Activated T-cell treated with anti-CD3 and anti-CD28 coated beads for 4 hours (primary cell): Measurements from ENCODE around the gene FABP6.
"Not testable (repeated sequence)": the region's sequence is repeated elsewhere in the genome, so short reads cannot be mapped to it uniquely, and the experiment has no call there.

Experiments
- DNase-seq: peaks from one replicate; pipeline ENCODE4 v3.0.0-alpha.2; 2020

FABP6 gene

DNA sequence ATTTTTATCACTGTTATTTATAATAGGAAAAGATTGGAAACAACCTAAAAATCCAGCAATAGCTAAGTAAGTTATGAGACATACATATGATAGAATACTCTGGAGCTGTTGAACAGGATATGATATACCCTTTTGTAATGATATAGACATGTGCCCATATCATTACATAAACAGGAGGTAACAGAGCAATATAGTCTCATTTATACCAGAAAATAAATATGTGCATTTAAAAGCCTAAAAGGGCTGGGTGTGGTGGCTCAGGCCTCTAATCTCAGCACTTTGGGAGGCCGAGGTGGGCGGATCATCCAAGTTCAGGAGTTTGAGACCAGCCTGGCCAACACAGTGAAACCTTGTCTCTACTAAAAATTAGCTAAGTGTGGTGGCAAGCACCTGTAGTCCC lies 2.3 kb upstream of the FABP6 start:
- DNase-seq, result no peak

DNA sequence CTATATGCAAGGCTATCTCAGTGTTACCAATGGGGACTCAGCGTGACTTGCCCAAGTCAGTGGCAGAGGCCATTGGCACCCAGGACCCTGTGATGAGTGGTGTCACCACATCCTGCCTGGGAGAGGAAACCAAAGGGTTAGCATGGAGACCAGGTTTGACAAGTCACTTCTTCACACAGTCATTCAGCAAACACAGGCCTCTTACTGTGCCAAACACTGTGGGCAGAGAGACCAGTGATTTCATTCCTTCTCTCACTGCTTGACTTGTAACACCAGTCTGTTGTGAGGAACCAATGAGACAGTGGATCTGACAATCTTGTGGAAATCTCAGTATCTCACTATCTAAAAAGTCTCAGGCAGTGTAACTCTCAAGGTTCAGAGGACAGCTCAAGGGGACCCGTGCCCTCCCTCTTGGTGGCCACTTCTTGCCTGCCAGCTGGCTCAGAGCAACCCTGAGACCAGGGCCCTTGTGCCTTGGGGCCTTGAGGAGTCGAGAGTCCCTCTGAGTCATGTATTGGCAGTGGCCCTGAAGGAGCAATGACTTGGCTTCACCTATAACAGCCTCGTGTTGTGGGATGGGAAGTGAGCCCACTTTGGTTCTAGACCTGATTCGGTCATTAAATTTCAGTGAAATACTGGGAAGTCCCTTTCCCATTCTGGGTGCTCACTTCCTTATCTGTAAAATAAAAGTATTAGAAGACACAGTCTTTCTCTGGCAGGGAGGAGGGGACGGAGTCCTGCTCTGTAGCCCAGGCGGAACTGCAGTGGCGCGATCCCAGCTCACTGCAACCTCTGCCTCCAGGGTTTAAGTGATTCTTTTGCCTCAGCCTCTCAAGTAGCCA lies 1.6 kb downstream of the FABP6 start:
- DNase-seq, result no peak

DNA sequence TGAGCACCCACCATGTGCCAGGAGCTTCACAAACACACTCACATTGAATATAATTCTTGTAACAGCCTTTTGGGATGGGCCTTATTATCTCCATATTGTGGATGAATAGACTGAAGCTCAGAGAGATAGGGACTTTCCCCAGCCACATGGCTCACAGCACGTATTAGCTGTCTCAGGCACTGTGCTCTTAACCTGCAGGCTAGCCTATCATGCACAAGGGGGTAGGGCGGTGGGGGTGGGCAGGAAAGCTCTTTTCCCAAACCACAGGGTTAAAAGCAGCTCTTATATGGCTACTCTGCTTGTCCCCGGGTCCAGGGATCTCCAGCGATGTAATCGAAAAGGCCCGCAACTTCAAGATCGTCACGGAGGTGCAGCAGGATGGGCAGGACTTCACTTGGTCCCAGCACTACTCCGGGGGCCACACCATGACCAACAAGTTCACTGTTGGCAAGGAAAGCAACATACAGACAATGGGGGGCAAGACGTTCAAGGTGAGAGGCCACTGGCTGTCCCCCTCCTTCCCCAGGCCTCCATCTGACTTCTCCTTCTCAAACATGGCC lies 2.6 kb downstream of the FABP6 start:
- no peak for DNase-seq

DNA sequence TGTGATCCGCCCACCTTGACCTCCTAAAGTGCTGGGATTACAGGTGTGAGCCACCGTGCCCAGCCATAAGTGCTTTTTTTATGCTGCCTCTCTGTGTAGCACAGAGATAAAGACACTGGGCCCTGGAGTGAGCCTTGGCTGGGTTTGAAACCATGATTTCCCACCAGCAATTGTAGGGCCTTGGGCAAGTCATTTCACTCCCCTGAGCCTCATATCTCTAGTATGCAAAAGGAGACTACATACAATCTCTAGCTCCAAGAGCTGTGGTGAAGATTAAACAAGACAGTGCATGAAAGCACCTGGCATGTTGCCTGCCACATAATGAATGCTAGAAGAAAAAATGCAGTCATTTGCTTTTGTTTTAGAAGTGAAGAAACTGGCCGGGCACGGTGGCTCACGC lies 3.9 kb downstream of the FABP6 start:
- no peak for DNase-seq

DNA sequence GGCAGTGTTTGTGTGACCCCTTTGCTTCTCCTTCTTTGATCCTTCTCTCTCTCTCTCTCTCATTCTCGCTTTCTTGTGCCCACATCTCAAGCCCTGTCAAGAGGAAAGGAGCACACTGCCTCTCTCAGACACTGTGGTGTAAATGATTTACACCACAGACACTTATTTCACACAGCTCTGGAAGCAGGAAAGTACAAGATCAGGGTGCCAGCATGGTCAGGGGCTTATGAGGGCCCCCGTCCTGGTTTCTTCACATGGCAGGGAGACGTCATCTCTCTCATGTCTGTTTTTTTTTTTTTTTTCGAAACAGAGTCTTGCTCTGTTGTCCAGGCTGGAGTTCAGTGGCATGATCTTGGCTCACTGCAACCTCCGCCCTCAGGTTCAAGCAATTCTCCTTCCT lies 6.4 kb downstream of the FABP6 start:
- no peak for DNase-seq

DNA sequence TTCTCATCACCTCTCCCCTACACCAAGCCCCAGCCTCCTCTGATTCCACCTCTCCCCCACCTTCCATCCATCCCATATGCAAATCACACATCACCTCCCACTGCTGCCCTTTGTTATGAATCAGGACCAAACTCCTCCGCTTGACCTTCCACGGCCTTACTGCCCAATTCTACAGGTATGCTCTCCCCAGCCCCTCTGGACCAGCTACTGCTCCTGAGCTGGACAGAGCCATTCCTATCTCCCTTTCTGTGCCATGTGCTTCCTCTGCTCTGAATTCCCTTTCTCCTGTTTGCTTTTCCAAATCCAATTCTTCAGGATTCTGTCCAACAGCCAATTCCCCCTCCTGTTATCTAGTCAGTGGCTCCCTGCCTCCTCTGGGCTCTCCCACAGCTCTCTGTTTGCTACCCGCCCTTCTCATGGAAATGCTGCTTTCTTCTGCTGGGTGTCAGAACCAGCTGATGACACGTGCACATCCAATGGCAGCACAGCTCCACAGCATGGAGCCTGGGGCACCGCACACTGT lies 8.3 kb downstream of the FABP6 start:
- DNase-seq, result no peak

DNA sequence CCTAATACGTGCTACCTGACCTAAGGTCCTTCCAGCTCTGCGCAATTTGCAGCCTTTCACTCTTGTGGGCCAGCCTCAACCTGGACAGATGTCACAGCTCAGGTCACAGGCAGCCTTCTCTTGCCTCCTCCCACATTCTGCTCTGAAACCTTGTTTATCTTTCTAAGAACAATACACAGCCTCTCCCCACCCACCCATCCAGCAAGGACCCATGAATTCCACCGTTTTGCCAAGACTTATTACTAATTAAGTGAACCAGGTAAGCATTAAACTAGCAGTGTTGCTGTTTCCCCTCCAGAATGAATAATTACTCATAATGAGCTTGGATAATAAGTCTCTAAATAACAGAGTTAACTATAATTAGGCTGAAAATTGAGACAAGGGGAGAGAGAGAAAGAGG lies 11.0 kb downstream of the FABP6 start:
- no peak for DNase-seq

DNA sequence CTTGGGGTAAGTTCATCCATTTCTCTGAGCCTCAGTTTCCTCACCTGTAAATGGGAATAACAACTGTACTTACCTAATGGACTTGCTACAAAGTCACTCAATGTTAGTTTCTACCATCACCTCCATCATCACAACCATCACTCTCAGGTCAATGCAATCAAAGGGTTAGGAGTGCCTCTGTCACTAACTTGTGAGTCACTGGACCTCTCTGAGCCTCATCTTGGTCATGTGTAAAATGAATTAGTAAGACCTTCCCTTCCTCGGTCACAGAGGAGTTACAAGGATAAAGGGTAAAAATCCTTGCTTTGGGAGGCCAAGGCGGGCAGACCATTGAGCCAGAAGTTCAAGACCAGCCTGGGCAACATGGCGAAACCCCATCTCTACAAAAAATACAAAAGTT lies 12.8 kb downstream of the FABP6 start:
- no peak for DNase-seq

DNA sequence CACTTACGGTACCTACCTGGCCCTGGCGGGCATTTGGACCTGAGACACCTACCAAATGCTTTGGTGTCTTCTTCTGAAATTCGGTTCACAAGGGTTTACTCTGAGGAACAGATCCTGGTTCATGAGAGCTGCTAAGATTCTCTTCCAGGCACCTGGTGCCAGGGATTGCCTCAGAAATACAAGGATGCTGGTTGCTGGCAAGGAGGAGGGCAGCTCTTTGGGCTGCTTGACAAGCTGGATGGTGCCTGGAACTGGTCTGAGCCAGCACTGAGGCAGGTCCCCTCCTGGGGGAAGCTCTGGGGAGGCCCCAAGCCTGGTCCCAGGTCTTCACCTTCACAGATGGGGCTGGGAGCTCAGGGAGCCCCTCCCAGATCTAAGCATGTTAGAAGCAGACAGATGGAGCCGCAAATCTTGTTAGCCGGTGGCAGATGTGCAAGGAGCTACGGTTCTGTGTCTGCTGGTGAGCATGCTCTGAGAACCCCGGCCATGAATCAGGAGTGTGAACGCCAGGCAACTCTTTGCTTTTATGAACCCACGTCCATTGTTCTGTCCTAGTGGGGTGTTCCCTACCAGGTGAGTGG lies 16.3 kb downstream of the FABP6 start:
- DNase-seq, result no peak

DNA sequence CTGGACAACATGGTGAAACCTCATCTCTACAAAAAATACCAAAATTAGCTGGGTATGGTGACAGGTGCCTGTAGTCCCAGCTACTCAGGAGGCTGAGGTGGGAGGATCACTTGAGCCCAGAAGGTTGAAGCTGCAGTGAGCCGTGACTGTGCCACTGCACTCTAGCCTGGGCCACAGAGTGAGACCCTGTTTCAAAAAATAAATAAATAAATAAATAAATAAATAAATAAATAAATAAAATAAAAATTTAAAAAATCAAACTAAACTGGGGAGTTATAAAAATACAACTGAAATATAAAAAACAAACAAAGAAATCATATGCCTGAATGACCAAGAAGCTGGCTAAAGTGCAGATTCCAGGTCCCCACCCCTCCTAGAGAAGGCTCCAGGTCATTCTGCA lies 20.3 kb downstream of the FABP6 start:
- not testable (repeated sequence) for DNase-seq

DNA sequence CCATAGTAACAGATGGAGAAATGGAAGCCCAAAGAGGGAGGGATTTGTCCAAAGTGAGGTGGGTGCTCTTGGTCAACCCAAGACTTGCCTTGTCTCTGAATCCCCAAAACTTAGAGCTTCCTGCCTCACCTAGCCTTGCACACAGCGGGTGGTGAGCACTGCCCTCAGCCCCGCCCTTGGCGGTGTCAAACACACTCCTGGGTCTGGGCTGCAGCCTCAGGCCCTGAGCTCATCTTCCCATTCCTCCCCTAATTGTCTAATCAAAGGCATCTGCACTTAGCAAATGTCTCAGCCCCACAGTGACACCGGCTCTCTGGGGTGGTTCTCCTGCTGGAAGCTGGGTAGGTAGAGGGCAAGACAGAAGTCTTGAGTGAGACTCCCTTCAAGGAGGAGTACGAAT lies 20.9 kb downstream of the FABP6 start:
- no peak for DNase-seq

DNA sequence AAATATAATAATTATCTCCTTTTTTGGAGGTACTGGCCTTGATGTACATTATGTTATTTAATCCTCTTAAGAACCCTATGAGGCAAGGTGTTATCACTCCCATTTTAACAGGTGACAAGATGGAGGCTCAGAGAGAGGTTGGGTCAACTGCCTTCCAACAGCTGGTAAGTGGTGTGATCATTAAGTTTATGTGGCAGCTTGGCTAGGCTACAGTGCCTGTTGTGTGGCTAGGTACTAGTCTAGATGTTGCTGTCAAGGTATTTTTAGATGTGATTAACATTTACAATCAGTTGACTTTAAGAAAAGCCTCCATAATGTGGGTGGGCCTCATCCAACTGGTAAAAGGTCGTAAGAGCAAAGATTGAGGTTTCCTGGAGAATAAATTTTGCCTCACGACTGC lies 21.5 kb downstream of the FABP6 start:
- no peak for DNase-seq

DNA sequence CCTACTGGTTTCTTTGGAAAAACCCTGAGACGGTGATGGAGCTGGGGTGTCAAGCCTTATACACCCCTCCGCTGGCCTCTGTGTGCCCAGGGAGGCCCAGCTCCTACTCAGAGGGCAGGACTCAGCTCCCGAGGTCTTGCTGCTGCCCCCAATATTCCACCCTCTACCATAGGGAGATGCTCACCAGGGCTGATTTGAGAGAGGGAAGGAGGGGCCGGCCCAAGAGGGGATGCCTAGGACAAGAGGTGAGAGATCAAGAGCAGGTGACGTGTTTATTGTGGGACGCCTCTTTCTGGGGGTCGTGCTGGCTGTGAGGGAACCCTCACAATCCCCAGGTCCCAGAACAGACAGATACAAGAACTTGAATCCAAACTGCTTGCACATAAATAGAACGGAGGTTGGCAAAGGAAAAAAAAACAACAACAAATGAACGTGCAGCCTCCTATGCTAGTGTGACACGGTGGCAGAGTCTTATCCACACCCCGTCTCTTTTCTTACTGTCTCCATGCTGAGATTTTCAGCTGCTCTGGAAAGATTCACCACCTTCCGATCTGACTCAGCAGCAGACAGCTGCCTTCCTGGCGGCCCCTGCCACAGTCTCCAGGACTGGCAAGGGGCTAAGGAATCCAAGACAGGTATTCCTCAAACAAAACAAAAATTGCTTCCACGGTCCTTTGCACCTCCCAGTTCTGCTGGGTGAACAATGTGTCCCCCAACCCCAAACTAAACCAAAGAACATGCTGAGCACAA lies 22.3 kb downstream of the FABP6 start:
- DNase-seq, result no peak

DNA sequence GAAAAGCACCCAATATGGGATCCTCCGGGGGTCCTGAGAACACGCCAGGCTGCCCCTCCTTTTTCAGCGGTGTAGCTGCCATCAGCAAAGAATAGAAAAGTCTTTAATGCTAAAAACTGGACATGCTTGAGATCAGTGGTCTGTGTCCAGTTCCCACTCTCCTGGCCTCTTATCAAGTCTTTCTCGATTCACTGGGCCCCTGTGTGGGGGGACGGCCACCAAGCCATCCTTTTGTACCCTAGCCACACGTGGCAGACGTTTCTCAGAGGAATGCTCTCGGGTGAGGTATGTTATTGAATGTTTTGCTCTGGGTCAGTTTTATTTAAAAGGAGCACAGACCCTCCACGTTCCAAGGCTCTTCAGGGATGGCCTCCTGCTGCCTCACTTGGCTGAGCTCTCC lies 23.6 kb downstream of the FABP6 start:
- DNase-seq, result no peak

DNA sequence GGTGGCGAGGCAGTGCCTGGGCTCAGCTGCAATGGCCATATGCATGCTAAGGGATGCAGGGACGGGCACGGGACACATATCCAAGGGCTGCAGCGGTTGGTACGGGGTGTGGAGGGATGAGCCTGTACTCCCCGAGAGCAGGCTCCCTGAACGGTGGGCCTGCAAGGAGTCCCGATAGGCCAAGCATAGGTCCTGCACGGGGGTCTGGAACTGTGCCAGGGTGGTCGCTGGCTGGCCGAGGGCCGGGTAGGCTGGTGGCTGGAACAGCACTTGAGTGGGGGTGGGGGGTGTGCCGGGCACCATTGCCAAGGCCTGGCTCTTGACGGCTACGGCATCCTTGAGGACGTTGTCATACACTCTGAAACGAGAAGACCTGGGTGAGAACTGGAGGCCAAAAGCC lies 24.1 kb downstream of the FABP6 start:
- DNase-seq, result no peak

DNA sequence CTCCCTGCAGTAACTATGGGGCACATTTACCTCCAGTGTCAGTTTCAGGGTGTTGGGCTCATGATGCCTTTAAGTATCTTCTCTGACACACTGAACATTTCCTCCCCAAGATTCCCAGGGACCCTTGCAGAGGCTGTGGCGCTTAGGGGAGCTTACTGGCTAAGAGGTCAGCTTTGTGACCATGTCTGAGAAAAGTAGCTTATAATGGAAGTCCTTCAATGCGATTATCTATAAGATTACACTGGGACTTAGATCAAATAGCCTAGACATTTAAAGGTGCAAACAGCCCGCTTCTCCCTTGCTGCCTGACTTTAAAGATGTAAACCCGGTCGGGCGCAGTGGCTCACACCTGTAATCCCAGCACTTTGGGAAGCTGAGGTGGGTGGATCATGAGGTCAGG lies 25.4 kb downstream of the FABP6 start:
- DNase-seq, result no peak

DNA sequence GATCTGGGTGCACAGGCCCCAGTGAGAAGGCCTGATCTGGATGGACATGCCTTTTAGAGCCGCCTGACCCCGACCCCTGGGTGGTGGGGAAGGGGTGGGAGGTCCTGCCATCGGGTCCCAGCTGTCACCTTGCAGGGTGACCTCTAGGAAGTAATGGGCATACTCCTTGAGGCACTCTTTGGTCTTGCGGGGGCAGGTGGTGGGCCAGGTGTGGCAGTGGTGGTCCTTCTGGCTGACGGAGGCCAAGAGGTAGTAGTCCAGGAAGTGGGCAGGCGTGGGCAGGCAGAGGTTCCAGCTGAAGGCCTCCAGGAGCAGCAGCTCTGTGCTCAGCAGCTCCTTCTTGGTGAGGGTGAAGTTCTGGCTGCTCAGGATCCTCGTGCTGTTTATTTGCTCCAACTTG lies 30.0 kb downstream of the FABP6 start:
- no peak for DNase-seq

DNA sequence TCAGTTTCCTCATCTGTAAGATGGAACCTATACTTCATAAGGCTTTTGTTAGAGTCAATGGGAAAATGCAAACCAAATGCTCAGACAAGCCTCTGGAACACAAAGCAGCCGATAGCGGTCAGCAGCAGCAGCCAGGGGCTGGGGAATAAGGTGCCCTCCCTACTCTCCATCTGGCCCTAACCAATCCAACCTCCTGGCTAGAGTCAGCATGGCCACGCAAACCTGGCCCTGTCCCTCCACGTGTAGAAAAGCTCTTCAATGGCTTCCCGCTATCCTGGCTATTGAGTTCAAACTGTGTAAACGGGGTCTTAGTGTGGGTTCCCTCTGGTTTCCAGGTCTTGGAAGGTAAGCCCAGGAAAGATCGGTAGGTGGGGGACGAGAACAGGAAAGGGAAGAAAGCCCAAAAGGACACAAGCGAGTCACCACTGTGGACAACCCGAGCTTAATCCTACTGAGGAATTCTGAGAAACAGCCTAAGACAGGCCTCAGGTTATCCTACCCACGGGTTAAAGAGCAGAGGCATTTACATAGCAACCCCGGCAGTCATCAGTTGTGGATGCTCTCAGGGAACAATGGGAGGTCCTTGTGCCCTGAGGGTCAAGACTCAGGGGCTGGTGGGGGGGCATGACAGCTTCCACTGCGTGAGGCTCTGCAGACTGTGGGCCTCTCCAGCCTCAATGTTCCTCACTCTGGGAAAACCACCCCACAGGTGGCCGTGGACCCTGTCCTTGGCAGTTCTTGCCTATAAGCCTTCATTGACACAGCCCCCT lies 30.9 kb downstream of the FABP6 start:
- DNase-seq, result no peak

DNA sequence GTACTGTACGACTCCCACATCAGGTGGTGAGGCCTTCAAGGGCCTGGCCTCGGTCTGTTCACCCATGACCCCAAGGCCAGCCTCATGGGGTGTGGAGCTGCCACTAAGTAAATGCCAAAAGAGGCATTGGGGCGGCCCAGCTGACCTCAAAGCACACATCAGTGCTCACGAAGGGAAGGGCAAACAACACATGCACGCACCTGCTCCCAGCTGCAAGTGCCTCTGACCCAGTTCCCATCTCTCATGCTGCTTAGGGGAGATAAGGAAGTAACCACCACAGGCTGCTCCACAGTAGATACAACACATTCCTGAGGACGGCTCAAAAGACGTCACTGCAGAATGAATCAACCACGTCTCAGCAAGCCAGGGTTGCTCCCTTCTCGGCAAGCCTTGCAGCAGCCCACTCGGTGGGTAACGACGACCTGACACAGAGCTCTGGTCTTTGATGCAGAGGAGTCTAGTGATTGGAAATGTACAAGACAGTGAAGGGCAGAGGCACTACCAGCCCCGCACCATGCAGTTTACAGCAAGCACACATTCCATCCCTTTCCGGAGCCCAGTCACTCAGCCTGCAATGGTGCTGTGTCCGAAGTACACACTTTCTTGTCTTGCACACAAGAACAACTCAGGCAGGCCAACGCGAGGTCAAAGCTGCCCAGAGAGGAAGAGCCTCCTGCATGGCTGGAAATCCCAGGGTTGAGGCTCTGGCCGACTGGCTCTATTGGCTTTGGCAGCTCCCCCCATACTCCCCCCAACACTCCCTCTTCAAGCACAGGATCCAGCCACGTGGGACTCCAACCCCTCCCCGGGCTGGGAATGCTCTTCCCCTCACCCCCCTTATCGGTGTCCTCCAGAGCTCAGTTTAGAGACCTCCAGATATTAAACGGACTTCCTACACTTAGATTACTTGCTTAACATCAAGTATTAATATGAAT lies 31.8 kb downstream of the FABP6 start:
- no peak for DNase-seq

DNA sequence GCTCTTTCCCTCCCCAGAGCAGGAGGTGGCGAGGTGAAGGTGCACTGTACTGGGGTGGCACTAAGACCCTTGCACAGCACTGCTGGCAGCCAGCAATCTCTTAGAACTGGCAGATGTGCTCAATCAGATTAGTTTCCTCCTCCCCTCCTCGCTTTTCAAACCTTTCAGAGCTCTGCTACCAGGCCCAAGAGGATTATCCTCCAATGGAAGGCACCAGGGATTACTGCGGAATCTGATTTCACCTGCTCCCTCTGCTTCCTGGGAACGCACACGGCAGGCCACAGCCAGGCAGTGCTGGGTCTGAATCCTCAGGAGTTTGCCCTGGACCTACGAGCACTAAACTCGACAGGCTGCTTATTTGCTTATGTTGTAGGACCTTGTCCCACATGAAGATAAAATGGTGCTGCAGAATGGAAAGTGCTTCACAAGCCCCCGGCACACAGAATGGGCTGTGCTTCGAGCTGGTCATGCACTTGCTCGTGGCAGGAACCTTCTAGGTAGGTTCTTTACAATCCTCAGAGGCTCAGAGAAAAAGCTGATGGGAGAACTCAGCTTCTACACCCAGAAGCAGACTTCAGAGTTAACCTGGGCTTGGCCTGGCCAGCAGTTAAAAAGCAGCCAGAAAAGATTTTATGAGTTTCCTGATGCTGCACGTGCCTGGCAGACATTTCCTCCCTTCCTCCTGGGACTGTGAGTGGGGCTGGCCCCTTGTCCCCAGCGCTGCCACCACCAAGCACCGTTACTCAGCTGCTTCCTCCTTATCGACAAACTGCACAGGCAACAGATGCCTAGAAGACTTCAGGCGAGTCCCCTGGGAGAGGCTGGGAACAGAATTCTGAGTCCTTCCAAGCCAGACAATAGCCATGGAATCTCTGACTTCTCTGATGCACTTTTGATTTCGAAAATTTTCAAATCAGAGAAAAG lies 33.1 kb downstream of the FABP6 start:
- no peak for DNase-seq
